NCI-H1436 (cell line): ENCODE results near the gene CHRNG.

Experiments used
- DNase-seq: peaks from one replicate; lab custom pipeline; 2025; lab: John Stamatoyannopoulos, UW

CHRNG gene

GRCh38 chr2:232539298-232540231, at the start of gene CHRNG:
CHRNG (plus strand) TSS chr2:232539692; CDS start chr2:232539748, 56 bp downstream.
- no peak for DNase-seq

- no peak for DNase-seq
These were observed 49.0 kb upstream of the CHRNG start for GRCh38 chr2:232490221-232491138.

GRCh38 chr2:232491139-232491780, 48.2 kb upstream of the CHRNG start:
- no peak for DNase-seq

- no peak for DNase-seq
These were observed 47.1 kb upstream of the CHRNG start for GRCh38 chr2:232492236-232492848.

- DNase-seq: no peak
These were observed 46.4 kb upstream of the CHRNG start for GRCh38 chr2:232492963-232493700.

GRCh38 chr2:232493701-232494474, 45.6 kb upstream of the CHRNG start:
- DNase-seq: no peak

GRCh38 chr2:232494542-232494941, 45.0 kb upstream of the CHRNG start:
- DNase-seq: no peak

GRCh38 chr2:232495292-232495691, 44.2 kb upstream of the CHRNG start:
- DNase-seq: no peak

- no peak for DNase-seq
These were observed 42.8 kb upstream of the CHRNG start for GRCh38 chr2:232496501-232497270.

- DNase-seq: peak; percentile 20
These were observed 42.1 kb upstream of the CHRNG start for GRCh38 chr2:232497348-232497747.

GRCh38 chr2:232498452-232498851, 41.0 kb upstream of the CHRNG start:
- DNase-seq: no peak

GRCh38 chr2:232501331-232501771, 38.1 kb upstream of the CHRNG start:
- no peak for DNase-seq

- no peak for DNase-seq
These were observed 37.6 kb upstream of the CHRNG start for GRCh38 chr2:232501794-232502390.

- peak; percentile 76 for DNase-seq
These were observed 37.0 kb upstream of the CHRNG start for GRCh38 chr2:232502511-232502910.

- DNase-seq: peak; percentile 47
These were observed 36.3 kb upstream of the CHRNG start for GRCh38 chr2:232502911-232503808.

GRCh38 chr2:232503809-232504323, 35.6 kb upstream of the CHRNG start:
- no peak for DNase-seq

GRCh38 chr2:232504438-232504837, 35.1 kb upstream of the CHRNG start:
- DNase-seq: peak; percentile 55

GRCh38 chr2:232505856-232506255, 33.6 kb upstream of the CHRNG start:
- DNase-seq: no peak
